ENCODE data around the gene SCRN2.
A peak's percentile ranks its signal among the peaks of the same experiment; 100 is the strongest.

SCRN2 gene

GRCh38 chr17:47844227-47844626 lies 3.2 kb upstream of the SCRN2 start:
- Histone ChIP-seq H3K4me3 (replicated peaks; ENCODE audit: insufficient read depth, low read length) (no peak overlapping the region), H3K27ac (replicated peaks) (no peak overlapping the region), H3K27me3 (ENCODE audit: insufficient read depth, poor library complexity, severe bottlenecking) (peaks cover 34% of the 10 kb centered on the region)
- TF ChIP-seq SPI1 (IDR thresholded peaks at IDR 0.05; ENCODE audit: borderline replicate concordance, low read depth) (no peak), GABPA (IDR thresholded peaks at IDR 0.05; ENCODE audit: low read depth) (no peak)
- DNase-seq (ENCODE audit: low read depth in 1 of 2, low spot score in 1 of 2): no peak

GRCh38 chr17:47843391-47843730 lies 2.3 kb upstream of the SCRN2 start:
- no peak for TF ChIP-seq GABPA (IDR thresholded peaks at IDR 0.05; ENCODE audit: low read depth)
- TF ChIP-seq CTCF (IDR thresholded peaks at IDR 0.05; ENCODE audit: insufficient read depth, low read length): no peak
- TF ChIP-seq SPI1 (IDR thresholded peaks at IDR 0.05; ENCODE audit: borderline replicate concordance, low read depth): no peak
- TF ChIP-seq POLR2AphosphoS5 (IDR thresholded peaks at IDR 0.05; ENCODE audit: low read depth): no peak
- TF ChIP-seq REST (IDR thresholded peaks at IDR 0.05; ENCODE audit: insufficient replicate concordance, low read depth): no peak
- no peak overlapping the region for H3K27ac ChIP-seq (replicated peaks)
- peaks cover 25% of the 10 kb centered on the region for H3K27me3 ChIP-seq (ENCODE audit: insufficient read depth, poor library complexity, severe bottlenecking)
- H3K4me3 ChIP-seq (replicated peaks; ENCODE audit: insufficient read depth, low read length): no peak overlapping the region
- no peak for DNase-seq (ENCODE audit: low read depth in 1 of 2, low spot score in 1 of 2)

- peaks cover 9% of the 10 kb centered on the region for H3K27me3 ChIP-seq (ENCODE audit: insufficient read depth, poor library complexity, severe bottlenecking)
- DNase-seq (ENCODE audit: low read depth in 1 of 2, low spot score in 1 of 2): no peak
- H3K27ac ChIP-seq (replicated peaks): no peak overlapping the region
- TF ChIP-seq CTCF (IDR thresholded peaks at IDR 0.05; ENCODE audit: insufficient read depth, low read length) (no peak), GABPA (IDR thresholded peaks at IDR 0.05; ENCODE audit: low read depth) (no peak), REST (IDR thresholded peaks at IDR 0.05; ENCODE audit: insufficient replicate concordance, low read depth) (no peak), SPI1 (IDR thresholded peaks at IDR 0.05; ENCODE audit: borderline replicate concordance, low read depth) (no peak), POLR2AphosphoS5 (IDR thresholded peaks at IDR 0.05; ENCODE audit: low read depth) (no peak)
- H3K4me3 ChIP-seq (replicated peaks; ENCODE audit: insufficient read depth, low read length): no peak overlapping the region
Observed at GRCh38 chr17:47841488-47842291, 617 bp upstream of the SCRN2 start.

- Histone ChIP-seq H3K4me3 (replicated peaks; ENCODE audit: insufficient read depth, low read length) (peak overlapping the region; percentile 92), H3K27me3 (ENCODE audit: insufficient read depth, poor library complexity, severe bottlenecking) (peaks cover 3% of the 10 kb centered on the region), H3K27ac (replicated peaks) (no peak overlapping the region)
- DNase-seq (ENCODE audit: low read depth in 1 of 2, low spot score in 1 of 2): no peak
- TF ChIP-seq POLR2AphosphoS5 (IDR thresholded peaks at IDR 0.05; ENCODE audit: low read depth): no peak
- no peak for TF ChIP-seq GABPA (IDR thresholded peaks at IDR 0.05; ENCODE audit: low read depth)
- no peak for TF ChIP-seq SPI1 (IDR thresholded peaks at IDR 0.05; ENCODE audit: borderline replicate concordance, low read depth)
- no peak for TF ChIP-seq CTCF (IDR thresholded peaks at IDR 0.05; ENCODE audit: insufficient read depth, low read length)
Observed at GRCh38 chr17:47840001-47840741, 902 bp downstream of the SCRN2 start.

All from HL-60 (cell line).